Measurements from ENCODE around the gene RPL26.
"Not testable (repeated sequence)": the region's sequence is repeated elsewhere in the genome, so short reads cannot be mapped to it uniquely, and the experiment has no call there.

The RPL26 gene

DNA sequence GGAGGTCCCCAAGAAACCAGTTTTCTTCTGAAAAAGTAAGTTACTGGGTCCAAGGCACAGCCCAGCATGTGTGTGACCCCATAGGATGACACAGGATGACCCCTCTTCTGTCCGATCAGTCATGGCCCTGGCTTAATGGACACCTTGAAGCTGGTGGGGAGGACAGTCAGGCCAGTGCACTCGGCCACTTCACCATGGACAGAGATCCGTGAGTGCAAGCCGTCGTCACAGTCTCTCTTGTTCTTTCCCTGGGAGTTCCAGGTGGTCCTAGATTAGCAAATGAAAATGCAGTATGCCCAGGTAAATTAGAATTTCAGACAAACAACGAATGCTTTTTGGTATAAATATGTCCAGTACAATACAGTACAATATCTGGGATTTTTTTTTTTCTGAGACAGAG is 16.0 kb upstream of the RPL26 start:
- no peak for DNase-seq (ENCODE audit: extremely low read depth, low read depth)
- TF ChIP-seq, protein P1, sequence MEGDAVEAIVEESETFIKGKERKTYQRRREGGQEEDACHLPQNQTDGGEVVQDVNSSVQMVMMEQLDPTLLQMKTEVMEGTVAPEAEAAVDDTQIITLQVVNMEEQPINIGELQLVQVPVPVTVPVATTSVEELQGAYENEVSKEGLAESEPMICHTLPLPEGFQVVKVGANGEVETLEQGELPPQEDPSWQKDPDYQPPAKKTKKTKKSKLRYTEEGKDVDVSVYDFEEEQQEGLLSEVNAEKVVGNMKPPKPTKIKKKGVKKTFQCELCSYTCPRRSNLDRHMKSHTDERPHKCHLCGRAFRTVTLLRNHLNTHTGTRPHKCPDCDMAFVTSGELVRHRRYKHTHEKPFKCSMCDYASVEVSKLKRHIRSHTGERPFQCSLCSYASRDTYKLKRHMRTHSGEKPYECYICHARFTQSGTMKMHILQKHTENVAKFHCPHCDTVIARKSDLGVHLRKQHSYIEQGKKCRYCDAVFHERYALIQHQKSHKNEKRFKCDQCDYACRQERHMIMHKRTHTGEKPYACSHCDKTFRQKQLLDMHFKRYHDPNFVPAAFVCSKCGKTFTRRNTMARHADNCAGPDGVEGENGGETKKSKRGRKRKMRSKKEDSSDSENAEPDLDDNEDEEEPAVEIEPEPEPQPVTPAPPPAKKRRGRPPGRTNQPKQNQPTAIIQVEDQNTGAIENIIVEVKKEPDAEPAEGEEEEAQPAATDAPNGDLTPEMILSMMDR (IDR thresholded peaks at IDR 0.05; ENCODE audit: low read depth, low read length, missing control alignments) = no peak
- H3K4me3 ChIP-seq (replicated peaks; ENCODE audit: low read depth, low read length) = no peak overlapping the region

DNA sequence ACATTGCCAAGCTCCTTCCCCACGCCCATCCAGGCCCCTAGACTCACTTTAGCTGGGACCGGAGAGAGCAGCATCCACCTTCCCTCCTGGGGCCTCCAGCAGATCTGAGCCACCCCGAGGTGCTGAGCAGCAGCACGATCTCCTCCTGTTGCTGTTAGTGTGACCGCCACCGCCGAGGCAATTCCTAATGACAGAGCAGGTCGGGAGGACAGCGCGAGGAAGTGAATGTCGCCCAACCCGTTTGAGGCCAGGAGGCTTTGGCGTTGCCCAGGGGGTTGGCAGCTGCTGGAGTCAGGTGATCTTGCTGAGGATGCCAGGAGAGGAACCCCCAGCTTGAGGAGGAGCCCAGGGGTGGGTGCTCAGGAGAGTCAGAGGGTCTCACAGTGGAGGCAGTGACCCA is 14.6 kb upstream of the RPL26 start, which contains the start of gene RNF222:
Gene RNF222 (minus strand): TSS at position 192 of the 400 bp plus-strand sequence. CDS start 4,366 bp downstream, outside the sequence.
- H3K4me3 ChIP-seq (replicated peaks; ENCODE audit: low read depth, low read length) = no peak within 1 kb of the TSS
- DNase-seq (ENCODE audit: extremely low read depth, low read depth) = no peak
- TF ChIP-seq, protein P1 (IDR thresholded peaks at IDR 0.05; ENCODE audit: low read depth, low read length, missing control alignments) = no peak

DNA sequence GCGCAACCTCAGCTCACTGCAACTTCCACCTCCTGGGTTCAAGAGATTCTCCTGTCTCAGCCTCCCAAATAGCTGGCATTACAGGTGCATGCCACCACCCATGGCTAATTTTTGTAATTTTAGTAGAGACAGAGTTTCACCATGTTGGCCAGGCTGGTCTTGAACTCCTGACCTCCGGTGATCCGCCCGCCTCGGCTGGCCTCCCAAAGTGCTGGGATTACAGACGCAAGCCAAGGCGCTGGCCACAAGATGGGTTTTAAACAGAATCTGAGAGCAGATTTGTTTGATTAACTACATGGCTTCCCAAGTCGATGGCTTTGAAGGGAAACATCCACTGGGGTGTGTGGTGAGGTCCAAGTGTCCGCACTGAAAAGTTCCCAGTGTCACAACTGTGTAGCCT is 11.5 kb upstream of the RPL26 start:
- not testable (repeated sequence) for H3K4me3 ChIP-seq (replicated peaks; ENCODE audit: low read depth, low read length); DNase-seq (ENCODE audit: extremely low read depth, low read depth)

DNA sequence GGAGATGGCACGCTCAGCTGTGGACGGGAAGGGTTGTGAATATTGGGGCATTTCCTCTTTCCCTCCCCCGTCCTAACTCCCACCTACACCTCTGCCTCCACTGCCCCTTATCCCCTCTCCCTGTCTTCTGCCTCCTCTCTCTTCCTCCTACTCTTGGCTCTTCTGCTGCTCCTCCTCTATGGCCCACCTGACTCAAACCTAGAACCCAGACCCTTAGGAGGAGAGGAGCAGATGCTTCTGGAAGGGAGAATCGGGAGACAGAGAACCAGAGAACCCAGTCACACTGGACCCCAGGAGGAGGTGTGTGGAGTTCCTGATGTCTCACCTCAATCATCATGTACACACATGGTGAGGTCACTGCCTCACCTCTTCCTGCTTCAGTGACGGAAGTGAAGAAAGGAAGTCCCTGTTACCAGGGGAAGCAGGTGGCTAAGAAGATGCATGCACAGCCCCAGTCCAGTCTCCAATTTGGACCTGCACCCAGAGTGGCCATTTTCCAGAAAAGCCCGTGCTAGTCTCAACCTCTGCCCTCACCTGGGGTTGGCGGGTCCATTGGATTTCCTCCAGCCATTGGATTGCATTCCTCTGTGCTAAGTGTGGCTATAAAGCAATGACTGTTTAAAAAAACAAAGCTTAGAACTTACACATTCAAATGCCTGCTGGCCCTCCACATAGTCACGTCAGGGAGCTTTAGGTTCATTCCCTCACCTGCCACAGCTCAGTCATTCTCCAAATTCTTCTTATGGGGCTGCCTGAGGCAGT is 10.7 kb upstream of the RPL26 start:
- no peak for DNase-seq (ENCODE audit: extremely low read depth, low read depth)
- H3K4me3 ChIP-seq (replicated peaks; ENCODE audit: low read depth, low read length) = no peak overlapping the region
- TF ChIP-seq, protein P1 (IDR thresholded peaks at IDR 0.05; ENCODE audit: low read depth, low read length, missing control alignments) = no peak

DNA sequence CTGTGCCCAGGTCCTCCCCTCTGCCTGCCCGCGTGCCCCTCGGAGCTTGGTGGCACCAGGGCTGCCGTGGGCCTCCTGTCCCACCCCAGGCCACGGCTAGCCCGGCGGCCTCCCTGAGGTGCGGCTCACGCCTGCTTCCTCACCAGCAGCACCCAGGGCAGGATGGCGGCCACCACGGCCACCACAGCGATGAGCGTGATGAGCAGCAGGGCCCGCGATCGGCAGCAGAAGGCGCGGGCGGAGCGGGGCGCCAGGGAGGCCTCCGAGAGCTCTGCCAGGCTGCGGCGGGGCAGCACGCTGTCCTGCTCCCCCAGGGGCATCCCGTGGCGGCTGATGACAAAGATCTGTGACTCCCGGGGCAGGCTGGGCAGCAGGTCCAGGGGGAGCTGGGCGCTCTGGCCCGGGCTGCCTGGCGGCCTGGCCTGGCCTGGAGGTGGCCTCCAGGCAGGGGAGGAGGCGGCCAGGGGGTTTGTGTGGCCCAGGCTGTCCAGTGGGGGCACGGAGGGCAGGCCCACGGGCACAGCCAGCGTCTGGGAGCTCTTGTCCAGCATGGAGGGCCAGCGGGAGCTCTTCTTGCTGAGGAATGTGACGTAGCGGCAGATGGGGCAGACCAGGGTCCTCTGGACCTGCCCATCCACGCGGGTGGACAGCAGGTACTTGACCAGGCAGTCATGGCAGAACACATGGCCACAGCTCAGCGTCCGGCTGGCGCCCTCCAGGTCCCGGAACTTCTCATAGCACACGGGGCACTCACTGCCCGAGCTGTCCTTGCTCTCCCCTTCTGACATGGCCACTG is 9.9 kb upstream of the RPL26 start:
- DNase-seq (ENCODE audit: extremely low read depth, low read depth) = no peak
- TF ChIP-seq, protein P1 (IDR thresholded peaks at IDR 0.05; ENCODE audit: low read depth, low read length, missing control alignments) = no peak
- H3K4me3 ChIP-seq (replicated peaks; ENCODE audit: low read depth, low read length) = no peak overlapping the region

DNA sequence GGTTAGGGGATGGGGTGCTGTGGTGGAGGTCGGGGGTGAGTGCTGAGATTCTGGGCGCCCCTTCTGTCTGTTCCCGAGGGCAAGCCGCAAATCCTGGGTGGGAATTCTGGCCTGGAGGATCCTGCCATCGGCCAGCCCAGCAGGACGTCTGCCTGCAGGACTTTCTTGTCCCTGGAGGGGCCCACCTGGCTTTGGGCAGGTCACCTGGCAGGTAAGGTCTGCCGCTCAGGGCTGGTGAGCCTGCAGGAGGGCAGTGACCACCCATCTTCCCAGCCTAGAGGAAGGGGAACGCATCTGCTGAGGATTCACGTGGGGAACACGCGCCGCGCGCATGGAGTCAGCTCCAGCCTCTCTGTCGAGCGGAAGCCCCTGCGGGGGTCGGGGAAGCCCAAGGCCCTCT is 9.3 kb upstream of the RPL26 start:
- TF ChIP-seq, protein P1 (IDR thresholded peaks at IDR 0.05; ENCODE audit: low read depth, low read length, missing control alignments) = no peak
- H3K4me3 ChIP-seq (replicated peaks; ENCODE audit: low read depth, low read length) = no peak overlapping the region
- DNase-seq (ENCODE audit: extremely low read depth, low read depth) = no peak

DNA sequence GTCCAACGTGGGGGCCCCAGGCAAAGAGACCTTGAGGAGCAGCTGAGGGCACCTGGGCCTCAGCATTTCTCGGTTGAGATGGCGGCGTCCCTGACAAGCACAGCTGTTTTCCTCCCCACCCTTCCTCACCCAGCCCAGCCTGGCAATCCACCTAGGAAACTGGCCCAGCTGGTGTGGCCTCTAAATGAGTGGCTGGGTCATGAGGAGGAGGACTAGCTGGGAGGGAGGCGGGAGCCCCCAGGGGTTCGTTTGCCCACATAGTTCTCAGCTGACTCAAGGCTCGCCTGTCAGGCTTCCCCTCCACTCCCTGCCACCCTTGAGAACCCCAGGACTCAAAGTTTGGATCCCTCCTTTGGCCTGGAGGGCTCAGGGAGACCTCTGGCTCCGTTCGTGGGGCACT is 8.7 kb upstream of the RPL26 start:
- H3K4me3 ChIP-seq (replicated peaks; ENCODE audit: low read depth, low read length) = no peak overlapping the region
- DNase-seq (ENCODE audit: extremely low read depth, low read depth) = no peak
- TF ChIP-seq, protein P1 (IDR thresholded peaks at IDR 0.05; ENCODE audit: low read depth, low read length, missing control alignments) = no peak

Measured in HFF-Myc (cell line).